ENCODE results near the gene GTPBP4.

GTPBP4 gene

DNA sequence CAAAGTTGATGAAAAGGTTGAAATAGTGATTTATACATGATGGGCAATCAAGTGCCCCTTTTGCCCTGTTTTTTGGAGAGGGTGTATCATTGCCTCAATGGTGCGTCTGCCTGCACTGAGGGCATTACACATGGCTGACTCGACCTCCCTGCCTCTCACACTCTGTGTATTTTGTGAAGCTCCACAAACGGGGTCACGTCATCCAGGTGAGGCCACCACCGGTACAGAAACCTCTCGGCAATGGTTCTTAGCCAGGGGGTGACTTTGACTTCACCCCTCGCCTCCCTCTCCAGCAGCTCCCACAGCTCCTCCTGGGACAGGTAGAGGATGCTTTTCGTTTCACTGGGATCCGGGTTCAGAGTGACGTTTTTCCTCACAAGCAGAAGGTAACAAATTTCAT is 31.1 kb downstream of the GTPBP4 start:
- H3K27ac ChIP-seq (ENCODE audit: low read length) = no peak overlapping the region
- H3K27me3 ChIP-seq (ENCODE audit: insufficient read depth, low read length) = no peaks in the 10 kb centered on the region
- H3K4me1 ChIP-seq (ENCODE audit: insufficient read depth, low read length) = no peaks in the 10 kb centered on the region
- no peak overlapping the region for H3K9ac ChIP-seq (ENCODE audit: low read depth, low read length)
- H3K4me3 ChIP-seq (ENCODE audit: low read length) = no peak overlapping the region
- H3K36me3 ChIP-seq (ENCODE audit: insufficient read depth, low read depth, low read length) = peaks cover 48% of the 10 kb centered on the region
- H3K9me3 ChIP-seq (ENCODE audit: insufficient read depth, low read depth, low read length) = no peaks in the 10 kb centered on the region

DNA sequence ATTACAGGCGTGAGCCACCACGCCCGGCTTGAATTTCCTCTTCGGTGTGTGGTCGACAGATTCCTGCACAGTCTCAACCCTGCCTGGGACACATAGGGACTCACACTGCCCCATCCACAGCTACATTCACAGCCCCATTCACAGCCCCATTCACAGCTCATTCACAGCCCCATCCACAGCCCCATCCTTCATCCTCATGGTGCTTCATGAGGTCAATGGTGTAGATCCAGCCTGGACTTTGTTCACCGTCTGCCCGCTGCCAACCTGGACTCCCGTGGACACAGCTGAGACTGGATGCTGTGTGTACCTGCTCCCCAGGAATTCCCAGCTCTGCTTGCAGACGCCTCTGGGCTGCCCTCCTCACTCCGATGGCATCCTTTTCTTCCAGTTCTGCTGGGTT is 32.2 kb downstream of the GTPBP4 start:
- Histone ChIP-seq H3K36me3 (ENCODE audit: insufficient read depth, low read depth, low read length) (peaks cover 40% of the 10 kb centered on the region), H3K4me3 (ENCODE audit: low read length) (no peak overlapping the region), H3K27me3 (ENCODE audit: insufficient read depth, low read length) (no peaks in the 10 kb centered on the region), H3K27ac (ENCODE audit: low read length) (no peak overlapping the region), H3K4me1 (ENCODE audit: insufficient read depth, low read length) (no peaks in the 10 kb centered on the region), H3K9ac (ENCODE audit: low read depth, low read length) (no peak overlapping the region), H3K9me3 (ENCODE audit: insufficient read depth, low read depth, low read length) (no peaks in the 10 kb centered on the region)

DNA sequence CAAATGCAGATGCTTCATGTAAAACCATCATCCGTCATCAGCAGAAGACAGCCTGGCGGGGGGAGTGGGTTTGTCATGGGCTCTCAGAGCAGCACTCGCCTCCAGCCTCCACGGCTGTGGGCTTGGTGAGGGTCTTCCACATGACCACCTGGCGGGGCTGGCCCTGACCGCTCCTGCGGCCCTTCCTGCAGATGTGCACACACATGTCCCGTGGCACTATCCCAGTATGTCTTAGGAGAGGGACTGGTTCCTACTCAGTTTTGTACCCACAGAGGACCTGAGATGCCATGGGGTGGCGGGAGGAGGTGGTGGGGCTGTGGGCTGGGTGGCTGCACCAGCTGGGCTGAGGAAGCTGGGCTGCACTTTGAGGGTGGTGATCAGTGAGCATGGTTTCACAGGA is 32.7 kb downstream of the GTPBP4 start:
- Histone ChIP-seq H3K9ac (ENCODE audit: low read depth, low read length) (no peak overlapping the region), H3K4me3 (ENCODE audit: low read length) (no peak overlapping the region), H3K27me3 (ENCODE audit: insufficient read depth, low read length) (no peaks in the 10 kb centered on the region), H3K4me1 (ENCODE audit: insufficient read depth, low read length) (no peaks in the 10 kb centered on the region), H3K27ac (ENCODE audit: low read length) (no peak overlapping the region), H3K36me3 (ENCODE audit: insufficient read depth, low read depth, low read length) (peaks cover 35% of the 10 kb centered on the region), H3K9me3 (ENCODE audit: insufficient read depth, low read depth, low read length) (no peaks in the 10 kb centered on the region)

DNA sequence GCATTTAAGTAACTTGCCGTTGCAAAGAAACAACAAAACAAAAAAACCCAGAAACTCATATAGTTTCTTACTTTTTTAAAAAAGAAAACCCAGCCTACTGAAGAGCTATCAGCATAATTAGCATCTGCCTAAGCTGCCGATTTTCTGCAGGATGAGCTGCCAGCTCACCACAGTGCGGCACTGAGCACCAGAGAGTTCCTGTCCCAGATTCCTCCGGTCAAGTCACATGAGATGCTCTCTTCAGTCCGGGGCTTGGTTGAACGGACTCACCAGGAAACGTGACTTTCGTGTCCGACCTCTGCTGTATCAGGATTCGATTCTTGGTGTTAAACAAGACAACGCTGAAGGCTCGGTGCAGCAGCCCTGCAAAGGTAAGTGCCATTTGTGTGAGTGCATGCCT is 34.2 kb downstream of the GTPBP4 start:
- H3K4me3 ChIP-seq (ENCODE audit: low read length) = no peak overlapping the region
- H3K9me3 ChIP-seq (ENCODE audit: insufficient read depth, low read depth, low read length) = no peaks in the 10 kb centered on the region
- H3K27ac ChIP-seq (ENCODE audit: low read length) = no peak overlapping the region
- H3K27me3 ChIP-seq (ENCODE audit: insufficient read depth, low read length) = no peaks in the 10 kb centered on the region
- H3K4me1 ChIP-seq (ENCODE audit: insufficient read depth, low read length) = no peaks in the 10 kb centered on the region
- H3K9ac ChIP-seq (ENCODE audit: low read depth, low read length) = no peak overlapping the region; the same call in 1 of the 2 replicates
- peaks cover 20% of the 10 kb centered on the region for H3K36me3 ChIP-seq (ENCODE audit: insufficient read depth, low read depth, low read length)

DNA sequence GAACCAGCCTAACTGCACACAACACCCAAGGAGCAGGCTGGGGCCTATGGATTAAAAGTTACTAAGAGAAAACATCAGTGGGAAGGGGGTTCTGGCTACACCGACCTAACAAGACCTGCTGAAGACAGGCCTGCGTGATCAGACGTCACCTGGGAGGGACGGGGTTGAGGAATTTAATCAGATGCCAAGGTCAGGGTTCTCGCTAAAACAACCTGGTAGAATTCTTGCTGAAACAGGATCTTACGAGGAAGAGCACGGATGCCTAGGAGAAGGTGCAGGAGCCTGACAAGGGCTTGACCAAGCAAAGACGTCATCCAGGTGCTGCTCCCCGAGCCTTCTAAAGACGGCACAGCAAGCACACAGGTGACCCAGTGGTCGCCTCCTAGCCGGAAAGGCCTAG is 35.9 kb downstream of the GTPBP4 start:
- Histone ChIP-seq H3K27ac (ENCODE audit: low read length) (no peak overlapping the region), H3K4me3 (ENCODE audit: low read length) (no peak overlapping the region), H3K36me3 (ENCODE audit: insufficient read depth, low read depth, low read length) (peaks cover 9% of the 10 kb centered on the region), H3K9me3 (ENCODE audit: insufficient read depth, low read depth, low read length) (no peaks in the 10 kb centered on the region), H3K4me1 (ENCODE audit: insufficient read depth, low read length) (no peaks in the 10 kb centered on the region), H3K27me3 (ENCODE audit: insufficient read depth, low read length) (no peaks in the 10 kb centered on the region), H3K9ac (ENCODE audit: low read depth, low read length) (no peak overlapping the region)

DNA sequence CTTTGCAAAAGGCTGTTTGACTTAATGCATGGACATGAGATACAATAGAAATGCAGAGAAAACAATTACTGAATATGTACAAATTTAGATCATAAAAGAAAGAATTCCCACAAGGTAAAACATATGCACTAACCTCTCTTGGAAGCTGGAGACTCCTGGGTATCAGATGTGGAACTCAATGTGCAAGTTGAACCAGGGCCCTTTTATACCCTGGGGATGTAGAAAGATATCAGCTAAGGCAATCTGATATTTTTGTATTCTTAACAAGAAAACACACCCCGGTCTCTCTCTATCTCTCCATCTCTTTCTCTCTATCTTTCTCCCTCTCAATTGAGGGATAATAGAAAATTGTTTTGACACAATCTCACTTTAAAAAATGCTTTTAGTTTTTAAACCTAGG is 37.4 kb downstream of the GTPBP4 start, which contains the start of gene IDI2:
IDI2 (minus strand) TSS at position 177 of the 400 bp plus-strand sequence. CDS start 1,136 bp downstream, outside the sequence.
- Histone ChIP-seq H3K27me3 (ENCODE audit: insufficient read depth, low read length) (no peaks in the 10 kb centered on the region), H3K9me3 (ENCODE audit: insufficient read depth, low read depth, low read length) (no peaks in the 10 kb centered on the region), H3K4me3 (ENCODE audit: low read length) (no peak within 1 kb of the TSS)

DNA sequence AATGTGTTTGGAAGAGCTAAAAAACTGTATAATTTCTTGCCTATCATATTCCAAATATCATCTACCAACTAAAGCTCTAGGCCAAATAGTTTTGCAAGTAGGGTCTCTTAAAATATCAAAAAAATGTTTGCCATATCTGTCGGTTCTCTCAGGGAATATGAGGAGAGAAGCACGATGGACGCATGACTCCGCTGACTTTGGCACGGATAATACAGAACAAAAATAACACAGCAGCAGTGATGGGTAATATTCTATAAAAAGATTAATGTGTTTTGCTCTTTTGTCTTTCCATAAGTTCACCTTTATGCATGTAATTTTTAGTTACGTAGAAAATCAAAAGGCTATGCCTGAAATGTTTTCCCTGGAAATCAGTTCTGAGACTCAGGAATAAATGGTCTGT is 38.3 kb downstream of the GTPBP4 start:
- H3K36me3 ChIP-seq (ENCODE audit: insufficient read depth, low read depth, low read length) = no peaks in the 10 kb centered on the region
- H3K9ac ChIP-seq (ENCODE audit: low read depth, low read length) = no peak overlapping the region
- no peaks in the 10 kb centered on the region; the same call in 1 of the 2 replicates for H3K4me1 ChIP-seq (ENCODE audit: insufficient read depth, low read length)
- no peak overlapping the region for H3K27ac ChIP-seq (ENCODE audit: low read length)
- no peaks in the 10 kb centered on the region for H3K9me3 ChIP-seq (ENCODE audit: insufficient read depth, low read depth, low read length)
- no peaks in the 10 kb centered on the region for H3K27me3 ChIP-seq (ENCODE audit: insufficient read depth, low read length)
- H3K4me3 ChIP-seq (ENCODE audit: low read length) = no peak overlapping the region

More for the DNA sequence above, 37.4 kb downstream of the GTPBP4 start, which contains the start of gene IDI2:
- no peaks in the 10 kb centered on the region for H3K36me3 ChIP-seq (ENCODE audit: insufficient read depth, low read depth, low read length)
- no peak within 1 kb of the TSS for H3K27ac ChIP-seq (ENCODE audit: low read length)
- no peaks in the 10 kb centered on the region; the same call in 1 of the 2 replicates for H3K4me1 ChIP-seq (ENCODE audit: insufficient read depth, low read length)
- H3K9ac ChIP-seq (ENCODE audit: low read depth, low read length) = no peak within 1 kb of the TSS

DNA sequence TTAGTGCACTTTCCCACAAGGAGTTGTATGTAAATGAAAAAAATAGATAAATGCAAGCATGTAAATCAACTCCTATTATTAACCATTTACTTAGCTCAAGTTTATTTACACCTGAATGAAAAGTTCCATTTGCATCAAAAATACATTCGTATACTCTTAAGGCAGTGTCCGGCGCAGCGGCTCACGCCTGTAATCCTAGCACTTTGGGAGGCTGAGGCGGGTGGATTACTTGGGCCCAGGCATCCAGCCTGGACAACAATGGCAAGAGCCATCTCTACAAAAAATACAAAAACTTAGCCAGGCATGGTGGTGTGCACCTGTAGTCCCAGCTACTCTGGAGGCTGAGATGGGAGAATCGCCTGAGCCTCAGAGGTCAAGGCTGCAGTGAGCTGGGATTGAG is 41.6 kb downstream of the GTPBP4 start:
- H3K4me1 ChIP-seq (ENCODE audit: insufficient read depth, low read length) = peaks cover under 1% of the 10 kb centered on the region; the same call in 1 of the 2 replicates
- H3K27ac ChIP-seq (ENCODE audit: low read length) = no peak overlapping the region
- no peaks in the 10 kb centered on the region for H3K36me3 ChIP-seq (ENCODE audit: insufficient read depth, low read depth, low read length)
- H3K27me3 ChIP-seq (ENCODE audit: insufficient read depth, low read length) = no peaks in the 10 kb centered on the region
- no peaks in the 10 kb centered on the region for H3K9me3 ChIP-seq (ENCODE audit: insufficient read depth, low read depth, low read length)
- H3K4me3 ChIP-seq (ENCODE audit: low read length) = no peak overlapping the region
- no peak overlapping the region for H3K9ac ChIP-seq (ENCODE audit: low read depth, low read length)

DNA sequence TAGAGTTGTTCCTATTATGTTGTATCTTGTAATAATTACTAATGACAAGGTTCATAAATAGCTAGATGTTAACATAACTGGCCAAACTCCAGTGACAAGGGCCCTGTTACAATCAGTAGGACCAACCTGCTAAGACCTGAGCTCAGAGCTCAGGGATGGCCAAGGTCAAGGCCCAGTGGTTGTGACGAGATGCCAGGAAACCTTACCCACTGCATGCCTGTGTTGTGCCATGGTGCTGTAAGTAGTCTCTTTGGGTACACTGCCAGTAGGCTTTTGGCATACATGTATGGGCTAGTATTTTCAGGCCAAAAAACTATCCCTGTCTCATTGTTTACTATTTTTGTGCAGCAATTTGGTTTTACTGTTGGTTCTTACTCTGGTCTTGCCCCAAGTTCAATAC is 45.4 kb downstream of the GTPBP4 start:
- Histone ChIP-seq H3K9me3 (ENCODE audit: insufficient read depth, low read depth, low read length) (no peaks in the 10 kb centered on the region), H3K9ac (ENCODE audit: low read depth, low read length) (no peak overlapping the region), H3K36me3 (ENCODE audit: insufficient read depth, low read depth, low read length) (peaks cover 10% of the 10 kb centered on the region), H3K27me3 (ENCODE audit: insufficient read depth, low read length) (no peaks in the 10 kb centered on the region), H3K27ac (ENCODE audit: low read length) (no peak overlapping the region), H3K4me1 (ENCODE audit: insufficient read depth, low read length) (peaks cover 4% of the 10 kb centered on the region; the same call in 1 of the 2 replicates), H3K4me3 (ENCODE audit: low read length) (no peak overlapping the region)

GRCh38 chr10:1034758-1035157 is 46.5 kb downstream of the GTPBP4 start:
- Histone ChIP-seq H3K4me1 (ENCODE audit: insufficient read depth, low read length) (peaks cover 4% of the 10 kb centered on the region; the same call in 1 of the 2 replicates), H3K9ac (ENCODE audit: low read depth, low read length) (no peak overlapping the region), H3K4me3 (ENCODE audit: low read length) (no peak overlapping the region), H3K27me3 (ENCODE audit: insufficient read depth, low read length) (no peaks in the 10 kb centered on the region), H3K27ac (ENCODE audit: low read length) (no peak overlapping the region), H3K9me3 (ENCODE audit: insufficient read depth, low read depth, low read length) (no peaks in the 10 kb centered on the region), H3K36me3 (ENCODE audit: insufficient read depth, low read depth, low read length) (peaks cover 19% of the 10 kb centered on the region)

GRCh38 chr10:1035201-1035600 is 47.0 kb downstream of the GTPBP4 start:
- H3K27me3 ChIP-seq (ENCODE audit: insufficient read depth, low read length) = no peaks in the 10 kb centered on the region
- no peaks in the 10 kb centered on the region for H3K9me3 ChIP-seq (ENCODE audit: insufficient read depth, low read depth, low read length)
- H3K36me3 ChIP-seq (ENCODE audit: insufficient read depth, low read depth, low read length) = peaks cover 23% of the 10 kb centered on the region
- peaks cover 4% of the 10 kb centered on the region; the same call in 1 of the 2 replicates for H3K4me1 ChIP-seq (ENCODE audit: insufficient read depth, low read length)
- no peak overlapping the region for H3K27ac ChIP-seq (ENCODE audit: low read length)
- no peak overlapping the region for H3K9ac ChIP-seq (ENCODE audit: low read depth, low read length)
- no peak overlapping the region for H3K4me3 ChIP-seq (ENCODE audit: low read length)

DNA sequence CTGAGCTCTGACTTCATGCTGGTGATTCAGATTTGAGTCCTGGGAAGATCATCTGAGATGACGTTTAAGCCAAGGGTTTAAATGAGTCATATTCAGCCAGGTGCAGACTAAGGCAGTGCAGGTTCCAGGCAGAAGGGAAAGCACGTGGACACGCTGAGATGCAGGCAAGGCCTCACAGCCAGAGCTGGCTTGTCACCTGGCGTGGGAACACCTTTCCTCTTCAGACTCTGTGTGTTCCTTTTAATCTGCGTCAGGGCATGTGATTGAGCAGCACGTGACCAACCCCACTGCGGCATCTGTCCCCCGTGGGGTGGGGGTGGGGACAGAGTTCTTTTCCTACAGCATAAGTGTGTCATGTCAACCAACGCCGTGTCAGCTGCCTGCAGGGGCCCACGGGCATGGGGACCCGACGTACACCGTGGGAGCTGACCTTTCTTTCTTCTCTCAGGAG is 48.1 kb downstream of the GTPBP4 start:
- no peak overlapping the region for H3K27ac ChIP-seq (ENCODE audit: low read length)

More for the DNA sequence above, 48.1 kb downstream of the GTPBP4 start:
- no peaks in the 10 kb centered on the region for H3K27me3 ChIP-seq (ENCODE audit: insufficient read depth, low read length)
- H3K4me3 ChIP-seq (ENCODE audit: low read length) = no peak overlapping the region
- no peaks in the 10 kb centered on the region for H3K9me3 ChIP-seq (ENCODE audit: insufficient read depth, low read depth, low read length)
- H3K9ac ChIP-seq (ENCODE audit: low read depth, low read length) = no peak overlapping the region
- peaks cover 35% of the 10 kb centered on the region for H3K36me3 ChIP-seq (ENCODE audit: insufficient read depth, low read depth, low read length)
- peaks cover 4% of the 10 kb centered on the region; the same call in 1 of the 2 replicates for H3K4me1 ChIP-seq (ENCODE audit: insufficient read depth, low read length)

All from iPS-20b (cell line).